HEK293T (cell line): ENCODE measurements around the gene SATB1.

ENCODE experiments used
- ARNT ChIP-seq: fragments of 450-650 bp; IDR thresholded peaks from 2 replicates; pipeline ENCODE4 v1.6.1; 2017; ENCODE audit warnings: mild to moderate bottlenecking
- BHLHE40 ChIP-seq: fragments of 450-650 bp; IDR thresholded peaks from 2 replicates; pipeline ENCODE4 v1.6.1; 2016; ENCODE audit warnings: mild to moderate bottlenecking, moderate library complexity, borderline replicate concordance
- CTBP1 ChIP-seq: fragments of 450-650 bp; IDR thresholded peaks from 2 replicates; pipeline ENCODE4 v1.6.1; 2016; ENCODE audit warnings: borderline replicate concordance
- ELF4 ChIP-seq: fragments of 450-650 bp; IDR thresholded peaks from 2 replicates; pipeline ENCODE4 v1.6.1; 2017; ENCODE audit warnings: antibody characterized with exemption
- FOXA1 ChIP-seq: fragments of 450-650 bp; IDR thresholded peaks from 2 replicates; pipeline ENCODE4 v1.6.1; 2016; ENCODE audit warnings: mild to moderate bottlenecking
- FOXK2 ChIP-seq: fragments of 450-650 bp; IDR thresholded peaks from 2 replicates; pipeline ENCODE4 v1.6.1; 2016; ENCODE audit warnings: mild to moderate bottlenecking
- FOXM1 ChIP-seq: fragments of 450-650 bp; IDR thresholded peaks from 2 replicates; pipeline ENCODE4 v1.6.1; 2017; ENCODE audit warnings: mild to moderate bottlenecking, borderline replicate concordance
- HDGF ChIP-seq: fragments of 450-650 bp; IDR thresholded peaks from 2 replicates; pipeline ENCODE4 v1.6.1; 2017; ENCODE audit warnings: antibody characterized with exemption, borderline replicate concordance
- NFRKB ChIP-seq: fragments of 450-650 bp; IDR thresholded peaks from 2 replicates; pipeline ENCODE4 v1.6.1; 2016; ENCODE audit warnings: mild to moderate bottlenecking, moderate library complexity
- PKNOX1 ChIP-seq: fragments of 450-650 bp; IDR thresholded peaks from 2 replicates; pipeline ENCODE4 v1.6.1; 2016
- SP1 ChIP-seq: fragments of 450-650 bp; IDR thresholded peaks from 2 replicates; pipeline ENCODE4 v1.6.1; 2017
- SUZ12 ChIP-seq: fragments of 450-650 bp; IDR thresholded peaks from 2 replicates; pipeline ENCODE4 v1.6.1; 2016; ENCODE audit warnings: mild to moderate bottlenecking
- TARDBP ChIP-seq: fragments of 450-650 bp; IDR thresholded peaks from 2 replicates; pipeline ENCODE4 v1.6.1; 2016
- ZNF384 ChIP-seq: fragments of 450-650 bp; IDR thresholded peaks from 2 replicates; pipeline ENCODE4 v1.6.1; 2016

DNA sequence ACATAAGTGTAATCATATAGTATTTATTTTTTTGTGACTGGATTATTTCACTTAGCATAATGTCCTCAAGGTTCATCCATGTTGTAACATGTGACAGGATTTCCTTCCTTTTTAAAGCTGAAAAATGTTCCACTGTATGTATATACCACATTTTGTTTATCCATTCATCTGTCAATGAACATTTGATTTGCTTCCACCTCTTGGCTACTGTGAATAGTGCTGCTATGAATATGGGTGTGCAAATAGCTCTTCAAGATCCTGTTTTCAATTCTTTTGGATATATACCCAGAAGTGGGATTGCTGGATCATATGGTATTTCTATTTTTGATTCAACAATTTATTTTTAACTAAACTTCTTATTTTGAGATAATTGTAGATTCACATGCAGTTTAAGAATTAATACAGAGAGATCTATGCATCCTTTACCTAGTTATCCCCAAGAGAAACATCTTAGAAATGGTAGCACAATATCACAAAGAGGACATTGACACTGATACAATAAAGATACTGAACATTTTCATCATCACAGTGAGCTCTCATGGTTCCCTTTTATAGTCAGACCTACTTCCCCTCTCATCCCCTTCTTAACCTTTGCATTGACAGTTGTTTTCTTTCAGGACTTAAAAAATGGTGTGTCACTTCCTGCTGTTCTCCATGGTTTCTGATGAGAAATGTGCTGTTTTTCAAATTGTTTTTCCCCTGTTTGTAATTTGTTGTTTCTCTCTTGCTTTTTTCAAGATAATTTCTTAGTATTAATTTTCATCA is 90.1 kb downstream of the SATB1 start:
- no peak for TF ChIP-seq FOXA1
- TF ChIP-seq ARNT: no peak
- no peak for TF ChIP-seq SUZ12
- no peak for TF ChIP-seq CTBP1
- TF ChIP-seq NFRKB: no peak
- no peak for TF ChIP-seq ELF4
- no peak for TF ChIP-seq SP1
- TF ChIP-seq HDGF: no peak
- TF ChIP-seq PKNOX1: no peak
- no peak for TF ChIP-seq BHLHE40
- TF ChIP-seq FOXM1: no peak
- TF ChIP-seq FOXK2: no peak
- TF ChIP-seq TARDBP: no peak
- no peak for TF ChIP-seq ZNF384
